ENCODE data around the gene QRFP.
"Not testable (repeated sequence)": the region's sequence is repeated elsewhere in the genome, so short reads cannot be mapped to it uniquely, and the experiment has no call there.

QRFP gene

DNA sequence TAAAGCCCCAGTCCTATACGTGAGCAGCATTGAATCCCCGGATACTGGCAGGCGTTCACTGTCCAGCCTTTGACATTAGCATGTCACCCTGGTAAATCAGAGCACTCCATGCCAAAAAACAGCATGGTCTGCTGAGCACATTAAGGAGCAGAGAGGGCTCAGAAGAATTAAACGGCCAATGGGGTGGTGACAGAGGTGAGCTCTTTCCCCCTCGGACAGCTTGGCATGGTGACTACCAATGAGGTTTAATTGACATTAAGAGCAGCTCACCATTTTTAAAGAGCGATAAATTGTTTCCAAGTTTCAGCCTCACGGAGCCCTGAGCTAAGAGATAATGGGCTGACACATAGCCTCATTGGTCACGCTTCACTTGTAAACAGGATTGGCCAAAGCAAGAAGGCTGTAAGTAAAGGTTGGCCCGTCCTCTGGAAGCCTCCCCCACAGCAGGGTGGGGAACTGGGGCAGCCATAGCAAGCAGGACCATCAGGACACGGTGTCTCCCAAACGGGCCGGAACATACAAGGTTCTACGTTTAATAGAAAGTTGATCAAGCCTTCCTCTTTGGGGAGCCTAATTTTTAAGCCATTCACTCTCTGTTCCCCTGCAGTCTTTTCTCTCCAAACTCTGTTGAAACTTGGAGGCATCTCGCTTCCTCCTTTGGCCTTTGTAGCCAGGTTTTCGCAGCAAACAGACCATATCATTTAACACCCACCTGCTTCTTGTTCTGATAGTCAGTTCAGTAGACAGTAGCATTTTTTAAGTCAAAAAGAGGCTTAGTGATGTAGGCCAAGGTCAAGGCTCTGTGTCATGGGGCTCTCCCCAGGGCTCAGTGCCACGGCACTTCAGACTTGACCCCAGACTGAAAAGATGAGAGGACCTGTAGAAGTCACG is 25.9 kb downstream of the QRFP start:
- DNase-seq = no peak

DNA sequence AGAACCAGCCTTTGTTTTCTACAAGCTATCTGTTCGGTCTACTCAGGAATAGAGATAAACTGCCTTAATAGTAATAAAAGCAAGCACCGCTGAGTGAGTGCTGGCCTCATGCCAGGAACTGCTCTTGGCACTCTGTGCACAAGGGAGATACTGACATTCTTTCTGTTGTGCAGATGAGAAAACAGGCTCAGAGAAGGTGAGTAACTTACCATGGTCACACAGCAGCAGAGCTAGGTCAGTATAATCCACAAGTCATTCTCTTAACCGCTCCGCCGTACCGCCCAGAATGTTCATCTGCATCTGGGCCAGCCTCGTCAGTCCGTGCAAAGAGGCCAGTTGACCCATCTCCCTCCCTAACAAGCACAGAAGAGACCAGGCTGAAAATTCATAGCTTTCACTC is 27.4 kb downstream of the QRFP start:
- DNase-seq = peak; percentile 10

DNA sequence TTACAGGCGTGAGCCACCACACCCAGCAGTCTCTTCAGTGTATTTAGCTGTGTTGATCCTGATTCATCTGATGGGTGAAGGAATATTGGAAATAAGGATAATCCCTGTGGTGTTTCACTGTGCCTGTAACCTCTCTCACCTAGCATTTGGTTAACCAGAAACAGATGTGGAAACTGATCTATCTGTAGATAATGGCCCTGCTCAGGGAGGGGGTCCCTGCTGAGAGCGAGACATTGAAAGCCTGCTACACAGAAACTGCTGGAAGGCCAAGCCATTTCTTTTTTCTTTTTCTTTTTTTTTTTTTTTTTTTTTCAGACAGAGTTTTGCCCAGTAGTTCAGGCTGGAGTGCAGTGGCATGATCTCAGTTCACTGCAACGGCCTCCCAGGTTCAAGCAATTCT is 28.4 kb downstream of the QRFP start:
- DNase-seq = no peak

DNA sequence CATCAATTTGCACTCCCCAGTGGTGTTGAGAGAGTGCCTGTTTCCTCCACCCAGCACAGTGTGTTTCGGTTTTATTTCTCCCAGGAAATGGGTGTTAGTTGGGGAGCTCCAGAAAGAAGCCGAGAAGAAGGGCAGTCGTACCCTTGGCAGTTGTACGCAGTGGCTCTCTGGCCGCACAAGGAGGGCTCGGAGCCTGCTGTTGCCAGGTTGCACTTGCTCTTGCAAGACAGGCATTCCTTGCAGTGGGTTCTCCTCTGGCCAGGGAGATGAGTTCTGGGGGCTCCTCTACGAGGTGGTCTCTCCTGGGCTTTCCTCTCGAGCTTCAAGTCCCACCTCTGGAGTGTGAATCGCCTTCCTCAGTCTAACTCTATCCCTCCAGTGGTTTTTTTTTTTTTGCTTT is 29.1 kb downstream of the QRFP start:
- no peak for DNase-seq

DNA sequence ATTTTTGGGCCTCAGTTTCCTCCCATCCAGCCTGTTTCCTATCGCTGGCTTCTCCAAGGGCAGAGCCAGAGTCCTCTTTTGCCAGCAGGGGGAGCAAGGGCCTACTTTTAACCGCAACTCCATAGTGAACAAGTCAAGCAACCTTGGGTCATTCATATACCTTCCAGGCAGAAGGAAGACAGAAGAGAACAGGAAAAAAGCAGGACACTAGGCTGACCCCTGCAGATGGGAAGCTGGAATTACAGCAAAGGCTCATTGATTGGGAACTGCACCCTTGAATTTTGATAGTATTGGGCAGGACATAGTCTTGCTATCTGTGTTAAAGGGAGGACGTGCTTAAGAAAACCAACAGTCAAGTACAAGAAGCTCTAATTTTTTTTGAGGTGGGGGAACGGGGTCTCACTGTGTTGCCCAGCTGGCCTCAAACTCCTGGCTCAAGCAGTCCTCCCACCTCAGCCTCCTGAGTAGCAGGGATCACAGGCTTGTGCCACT is 30.1 kb downstream of the QRFP start:
- DNase-seq = peak; percentile 84

DNA sequence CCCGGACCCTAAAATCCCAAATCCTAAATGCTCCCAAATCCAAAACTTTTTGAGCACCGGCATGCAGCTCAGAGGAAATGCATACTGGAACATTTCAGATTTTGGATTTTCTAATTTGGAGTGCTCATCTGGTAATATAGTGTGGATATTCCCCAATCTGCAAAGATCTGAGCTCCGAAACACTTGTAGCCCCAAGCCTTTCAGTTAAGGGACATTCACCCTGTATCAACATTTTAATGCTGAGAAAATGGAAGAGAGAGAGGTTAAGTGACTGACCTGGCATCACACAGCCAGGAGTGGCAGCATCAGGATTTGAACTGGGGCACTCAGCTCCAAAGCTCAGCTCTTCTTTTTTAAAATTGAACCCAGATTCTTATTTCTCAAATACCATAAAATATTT is 30.7 kb downstream of the QRFP start:
- no peak for DNase-seq

DNA sequence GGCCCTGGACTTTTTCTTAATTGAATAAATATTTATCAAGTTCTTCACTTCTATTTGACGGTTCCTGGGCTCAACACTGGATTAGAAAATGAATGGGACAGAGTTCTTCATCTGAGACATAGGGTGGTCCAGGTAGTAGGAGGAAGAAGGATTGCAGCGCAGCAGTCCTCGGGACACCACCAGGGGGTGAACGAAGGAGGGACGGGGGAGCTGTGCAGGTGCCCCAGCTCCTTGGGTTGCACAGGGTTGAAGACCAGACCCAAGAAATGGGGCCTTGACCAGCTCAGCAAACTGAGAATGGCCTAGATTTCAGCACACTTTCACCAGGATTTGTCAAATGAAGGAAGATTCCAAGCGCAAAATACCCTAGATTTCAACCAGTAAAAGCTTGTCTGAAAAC is 32.1 kb downstream of the QRFP start:
- DNase-seq = no peak

DNA sequence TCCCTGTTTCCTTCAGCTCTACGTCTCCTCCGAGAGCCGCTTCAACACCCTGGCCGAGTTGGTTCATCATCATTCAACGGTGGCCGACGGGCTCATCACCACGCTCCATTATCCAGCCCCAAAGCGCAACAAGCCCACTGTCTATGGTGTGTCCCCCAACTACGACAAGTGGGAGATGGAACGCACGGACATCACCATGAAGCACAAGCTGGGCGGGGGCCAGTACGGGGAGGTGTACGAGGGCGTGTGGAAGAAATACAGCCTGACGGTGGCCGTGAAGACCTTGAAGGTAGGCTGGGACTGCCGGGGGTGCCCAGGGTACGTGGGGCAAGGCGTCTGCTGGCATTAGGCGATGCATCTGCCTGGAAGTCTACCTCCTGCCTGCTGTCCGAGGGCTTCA is 33.9 kb downstream of the QRFP start:
- no peak for DNase-seq

DNA sequence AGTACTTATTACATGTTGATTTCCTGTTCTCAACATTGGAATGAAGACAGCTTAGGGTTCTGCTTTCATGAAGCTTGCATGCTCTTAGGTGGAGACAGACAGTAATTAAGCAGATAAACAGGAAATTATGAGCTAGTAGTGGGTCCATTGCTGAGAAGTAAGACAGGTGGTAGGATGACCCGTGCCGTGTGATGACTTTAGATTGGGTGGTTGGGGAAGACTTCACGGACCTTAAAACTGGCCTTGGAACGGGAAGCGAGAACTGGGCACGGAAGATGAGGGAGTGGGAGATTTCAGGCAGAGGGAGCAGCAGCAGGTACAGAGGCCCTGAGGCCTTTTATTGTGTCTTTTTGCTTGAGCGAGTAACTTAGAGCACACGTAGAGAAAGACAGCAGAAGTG is 34.4 kb downstream of the QRFP start:
- no peak for DNase-seq

DNA sequence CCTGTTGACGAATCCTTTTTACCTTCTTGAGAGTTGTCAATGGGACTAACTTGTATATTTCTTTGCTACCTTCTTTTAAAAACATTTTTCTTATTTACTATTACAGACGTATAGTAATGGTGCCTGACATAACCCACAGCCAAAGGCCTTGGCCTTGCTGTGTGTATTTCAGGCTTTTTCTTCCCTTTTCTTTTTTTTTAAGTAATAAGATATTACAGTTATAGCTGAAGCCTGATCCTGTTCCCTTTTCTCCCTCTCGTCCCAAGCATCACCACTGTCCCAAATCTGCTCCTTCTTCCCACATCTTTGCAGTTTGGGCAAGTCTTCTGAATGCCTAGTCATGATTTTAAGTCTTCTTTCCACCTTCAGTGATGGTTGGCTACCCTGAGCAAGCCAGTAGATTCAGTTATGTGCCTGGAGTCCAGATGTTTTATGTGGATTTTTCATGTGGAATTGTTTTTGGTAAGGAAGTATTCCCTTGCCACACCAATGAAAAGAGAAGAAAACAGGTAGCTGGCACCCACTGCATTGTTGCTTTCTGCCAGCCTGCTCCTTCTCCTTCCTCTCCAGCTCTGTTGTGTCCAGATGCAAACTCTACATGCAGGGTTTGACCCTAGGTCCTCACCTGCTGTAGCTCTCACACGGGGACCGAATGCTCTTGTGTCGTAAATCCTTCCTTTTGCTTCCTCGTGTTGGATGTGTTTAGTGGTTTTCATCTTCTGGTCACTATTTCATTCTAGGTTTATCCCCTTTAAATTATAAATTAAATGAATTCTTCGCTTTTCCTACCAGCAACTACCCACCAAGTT is 35.0 kb downstream of the QRFP start:
- DNase-seq = no peak

DNA sequence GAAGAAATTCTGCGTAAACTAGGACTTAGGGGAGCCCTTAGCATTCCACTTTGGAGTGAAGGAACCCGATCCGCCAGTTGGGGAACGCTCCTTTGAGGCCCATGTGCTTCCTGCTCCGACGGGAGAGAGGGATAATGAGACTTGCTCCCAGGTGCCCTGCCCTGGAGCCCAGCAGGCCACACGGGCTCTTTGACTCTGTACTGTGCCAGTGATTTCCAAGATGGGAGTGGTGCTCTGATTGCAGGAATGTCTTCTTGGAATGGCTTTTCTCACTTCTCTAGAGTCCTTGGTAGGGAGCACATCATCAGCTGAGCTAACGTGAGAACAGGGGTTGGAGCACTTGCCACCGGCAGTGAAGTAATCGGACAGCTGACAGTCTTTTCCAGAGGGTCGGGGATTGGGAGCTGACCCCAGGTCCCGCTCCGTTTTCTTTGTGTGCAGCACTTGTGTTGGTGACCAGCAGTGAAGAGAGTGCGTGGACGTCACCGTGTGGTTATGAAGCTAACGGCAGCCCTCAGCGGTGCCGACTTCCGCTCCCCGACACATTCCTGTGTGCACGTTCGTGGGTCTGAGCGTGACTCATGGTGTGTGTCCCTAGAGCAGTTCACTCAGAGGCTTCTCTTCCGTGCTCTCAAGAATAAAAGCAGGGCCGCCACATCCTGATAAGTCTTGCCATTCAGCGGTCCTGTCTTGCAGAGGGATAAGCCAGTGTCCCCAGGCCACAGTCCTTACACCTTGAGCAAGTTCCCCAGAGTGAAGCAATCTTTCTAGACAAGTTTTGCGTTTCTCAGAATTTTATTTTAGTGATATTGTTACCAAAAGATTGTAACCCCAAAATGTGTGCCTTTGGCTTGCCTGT is 35.9 kb downstream of the QRFP start:
- DNase-seq = no peak

DNA sequence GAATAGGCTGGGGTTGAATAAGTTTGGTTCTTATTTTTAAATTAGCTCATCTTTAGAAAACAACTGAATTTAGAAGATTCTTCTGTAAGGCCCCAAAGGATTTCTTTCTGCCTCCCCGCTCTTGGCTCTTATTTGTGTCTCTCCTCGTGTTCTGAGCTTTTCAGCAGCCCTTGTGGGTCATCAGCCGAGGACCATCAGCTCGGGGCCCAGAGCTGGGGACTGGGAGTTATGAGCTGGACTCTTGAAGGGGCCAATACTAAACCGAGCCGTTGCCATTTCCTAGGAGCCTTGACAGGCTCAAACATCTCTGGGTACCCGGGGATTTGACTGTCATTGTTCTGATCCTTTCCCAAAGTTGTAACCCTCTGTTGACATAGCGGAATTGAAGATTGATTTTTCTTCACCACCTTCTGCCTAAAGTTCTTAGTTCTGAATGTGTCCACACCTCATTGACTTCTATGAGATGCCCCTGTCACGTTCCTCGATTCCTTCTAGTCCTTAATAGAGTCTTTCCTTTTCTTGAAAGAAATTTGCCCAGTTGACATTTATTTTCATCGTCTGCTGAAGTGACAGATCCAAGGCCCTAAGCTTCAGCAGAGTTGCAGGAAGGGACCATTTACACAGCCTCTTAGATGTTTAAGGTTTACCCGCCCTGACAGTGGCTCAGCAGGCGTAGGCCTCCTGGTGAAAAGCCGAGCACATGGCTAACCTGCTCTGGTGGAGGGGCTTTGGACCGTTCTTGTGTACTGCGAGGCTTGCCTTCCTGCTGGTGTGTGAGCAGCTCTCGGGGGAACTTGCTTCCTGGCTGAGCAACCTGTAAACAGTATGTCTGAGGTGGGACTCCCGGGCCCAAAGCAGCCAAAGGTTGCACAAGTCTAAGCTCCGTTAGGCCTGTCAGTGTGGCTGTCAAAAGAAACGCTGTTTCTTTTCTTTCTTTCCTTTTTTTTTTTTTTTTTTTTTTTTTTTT is 37.6 kb downstream of the QRFP start:
- no peak for DNase-seq

DNA sequence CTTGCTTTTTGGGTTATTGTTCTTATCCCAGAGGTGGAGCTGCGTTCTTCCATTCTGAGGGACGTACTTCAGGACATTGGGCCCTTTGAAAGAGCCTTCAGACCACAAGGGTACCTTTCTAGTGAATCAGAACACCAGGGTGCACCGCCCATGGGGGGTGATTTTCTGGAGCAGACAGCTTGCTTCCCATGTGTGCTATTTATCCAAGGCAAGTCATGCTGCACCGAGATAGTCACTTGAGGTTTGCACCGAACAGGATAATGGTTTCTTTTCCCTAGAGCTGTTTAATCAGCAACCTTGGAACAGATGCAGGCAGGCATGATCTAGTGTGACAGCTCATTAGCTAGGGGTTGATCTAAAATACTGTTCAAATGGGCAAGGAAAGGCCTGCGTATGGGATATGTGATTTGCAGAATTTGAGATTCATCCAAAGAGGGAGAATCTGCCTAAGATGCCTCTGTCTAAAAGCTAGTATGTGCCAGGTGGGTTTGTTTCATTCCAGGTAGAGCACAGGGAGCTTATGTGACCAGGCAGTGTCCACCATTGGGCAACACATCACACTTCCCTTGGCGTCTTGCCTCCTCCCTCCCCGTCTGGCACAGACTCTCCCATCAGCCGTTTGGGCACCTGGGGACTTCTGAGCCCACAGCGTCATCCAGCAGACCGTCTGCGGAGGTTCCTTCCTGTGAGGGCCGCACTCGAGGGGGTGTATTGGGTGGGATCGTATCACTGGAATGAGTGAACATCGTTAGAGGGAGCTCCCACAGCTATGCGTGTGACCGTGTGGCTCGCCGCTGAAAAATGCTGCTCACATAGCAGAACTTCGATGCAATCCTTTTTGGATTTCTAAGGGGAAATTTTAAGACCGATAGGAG is 38.5 kb downstream of the QRFP start:
- DNase-seq = no peak

DNA sequence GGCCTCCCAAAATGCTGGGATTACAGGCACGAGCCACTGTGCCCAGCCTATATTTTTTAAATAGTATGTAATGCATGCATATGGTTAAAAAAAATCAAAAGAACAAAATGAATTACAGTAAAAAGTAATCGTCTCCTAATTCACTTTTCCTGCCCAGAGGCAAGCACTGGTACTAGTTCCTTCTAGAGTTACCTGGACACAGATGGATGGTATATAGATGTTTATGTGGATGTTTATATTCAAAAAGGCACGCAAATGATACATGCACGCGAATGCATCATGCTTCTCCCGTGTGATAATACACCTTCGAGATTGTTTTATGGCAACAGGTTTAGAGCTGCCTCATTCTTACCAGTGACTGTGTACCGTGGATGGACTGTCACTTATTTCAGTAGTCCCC is 40.1 kb downstream of the QRFP start:
- DNase-seq = no peak

DNA sequence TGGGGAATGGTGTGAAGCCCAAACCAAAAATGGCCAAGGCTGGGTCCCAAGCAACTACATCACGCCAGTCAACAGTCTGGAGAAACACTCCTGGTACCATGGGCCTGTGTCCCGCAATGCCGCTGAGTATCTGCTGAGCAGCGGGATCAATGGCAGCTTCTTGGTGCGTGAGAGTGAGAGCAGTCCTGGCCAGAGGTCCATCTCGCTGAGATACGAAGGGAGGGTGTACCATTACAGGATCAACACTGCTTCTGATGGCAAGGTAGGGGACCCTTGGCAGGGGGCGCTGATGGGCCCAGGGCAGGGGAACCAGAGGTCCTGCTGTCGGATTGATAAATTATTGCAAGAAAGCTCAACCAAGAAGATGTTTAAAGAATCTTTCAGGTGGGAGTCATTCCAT is 41.8 kb downstream of the QRFP start:
- no peak for DNase-seq

DNA sequence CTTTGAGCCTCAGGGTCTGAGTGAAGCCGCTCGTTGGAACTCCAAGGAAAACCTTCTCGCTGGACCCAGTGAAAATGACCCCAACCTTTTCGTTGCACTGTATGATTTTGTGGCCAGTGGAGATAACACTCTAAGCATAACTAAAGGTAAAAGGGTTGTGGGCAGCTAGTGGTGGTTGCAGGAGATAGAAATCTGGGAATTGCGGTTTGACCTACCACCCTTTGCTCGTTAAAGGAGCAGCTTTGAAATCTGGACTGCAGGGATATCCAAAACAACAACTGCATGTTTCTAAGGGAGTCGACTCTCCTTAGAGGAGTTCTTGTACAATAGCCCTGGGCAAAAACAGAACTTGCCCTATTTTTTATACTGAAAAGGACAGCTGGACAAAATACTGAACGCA is 42.5 kb downstream of the QRFP start:
- DNase-seq = no peak

DNA sequence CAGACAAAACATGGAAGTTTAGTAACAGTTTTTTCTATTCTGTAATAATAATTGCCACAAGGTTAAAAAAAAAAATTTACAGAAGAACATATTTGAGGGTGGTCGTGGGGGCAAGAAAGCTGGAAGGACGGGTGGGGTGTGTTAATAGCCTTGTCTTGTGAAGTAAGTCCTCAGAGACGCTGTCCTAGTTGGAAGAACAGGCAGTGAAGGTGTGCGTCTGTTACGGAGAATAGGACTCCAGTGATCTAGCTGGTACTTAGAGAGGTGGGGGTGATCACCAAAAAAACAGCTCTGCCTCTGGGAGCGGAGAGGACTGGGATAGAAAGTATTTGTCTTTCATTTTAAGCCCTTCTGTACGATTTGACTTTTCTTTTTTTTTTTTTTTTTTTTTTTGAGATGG is 43.8 kb downstream of the QRFP start:
- DNase-seq = no peak

DNA sequence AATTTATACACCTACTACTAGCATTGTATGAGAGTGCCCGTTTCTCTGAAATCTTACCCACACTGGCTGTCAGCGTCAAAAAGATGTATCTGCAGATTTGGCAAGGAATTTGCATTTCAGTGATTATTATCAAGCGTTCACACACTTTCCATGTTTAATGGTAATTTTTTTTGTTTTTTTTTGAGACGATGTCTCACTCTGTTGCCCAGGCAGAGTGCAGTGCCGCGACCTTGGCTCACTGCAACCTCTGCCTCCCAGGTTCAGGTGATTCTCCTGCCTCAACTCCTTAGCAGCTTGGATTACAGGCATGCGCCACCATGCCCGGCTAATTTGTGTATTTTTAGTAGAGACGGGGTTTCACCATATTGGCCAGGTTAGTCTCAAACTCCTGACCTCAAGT is 47.3 kb downstream of the QRFP start:
- DNase-seq = no peak

DNA sequence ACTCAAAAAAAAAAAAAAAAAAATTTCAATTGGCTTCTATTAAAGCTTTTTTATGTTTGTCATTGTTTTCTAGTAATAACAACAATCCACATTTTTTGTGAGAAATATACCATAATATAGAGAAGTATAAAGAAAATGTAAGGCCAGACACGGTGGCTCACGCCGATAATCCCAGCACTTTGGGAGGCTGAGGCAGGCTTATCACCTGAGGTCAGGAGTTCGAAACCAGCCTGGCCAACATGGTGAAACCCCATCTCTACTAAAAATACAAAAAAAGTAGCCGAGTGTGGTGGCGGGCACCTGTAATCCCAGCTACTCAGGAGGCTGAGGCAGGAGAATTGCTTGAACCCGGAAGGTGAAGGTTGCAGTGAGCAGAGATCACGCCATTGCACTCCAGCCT is 48.1 kb downstream of the QRFP start:
- DNase-seq = not testable (repeated sequence)

DNA sequence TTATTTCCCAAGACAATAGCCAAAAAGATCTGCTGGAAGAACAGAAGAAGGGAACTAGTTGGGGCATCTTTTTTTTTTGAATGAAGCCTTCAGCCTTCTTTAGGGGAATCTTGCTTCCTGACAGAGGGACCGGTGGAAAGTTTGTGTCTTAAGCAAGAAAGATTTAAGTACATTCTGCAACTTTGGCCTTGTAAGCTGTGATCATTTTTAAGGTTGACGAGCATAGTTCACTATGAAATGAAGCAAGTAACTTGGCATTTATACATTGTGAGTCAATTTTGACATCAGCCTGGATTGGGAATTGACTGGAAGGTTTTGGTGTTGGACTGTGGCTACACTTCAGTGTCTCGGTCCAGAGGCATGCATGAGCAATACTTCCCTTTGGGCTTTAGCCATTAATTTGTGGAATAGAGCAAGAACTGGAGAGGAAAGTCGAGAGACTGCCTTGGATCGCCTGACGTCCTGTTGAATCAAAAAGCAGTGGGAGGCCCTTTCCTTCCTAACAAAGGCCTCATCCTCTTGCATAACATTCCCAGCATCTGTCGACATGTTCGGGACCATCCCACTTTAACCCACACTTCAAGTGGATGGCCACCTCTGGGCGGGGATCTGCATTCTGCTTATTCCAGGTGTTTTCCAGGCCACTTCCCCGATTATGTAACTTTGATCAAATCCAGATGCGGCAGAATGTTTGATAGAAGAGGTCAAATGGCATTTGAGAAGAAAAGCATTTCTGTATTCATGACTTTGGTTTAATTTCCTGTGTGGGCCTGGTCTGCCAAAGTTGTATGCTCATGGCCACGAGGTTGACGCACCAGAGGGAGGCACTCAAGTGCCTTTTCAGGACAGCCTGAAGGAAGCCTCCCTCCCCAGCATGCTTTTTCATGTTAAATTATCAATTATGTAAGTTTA is 49.0 kb downstream of the QRFP start:
- no peak for DNase-seq
